HG03432 (cell line): ENCODE data around the gene TBC1D8.

Source experiments
- ATAC-seq: cut with Tn5 transposase; IDR thresholded peaks from one replicate; pipeline ENCODE4 v1.9.1; 2021; ENCODE audit warnings: mild to moderate bottlenecking, moderate library complexity; ENCODE audit not compliant: unreplicated experiment

Gene TBC1D8

DNA sequence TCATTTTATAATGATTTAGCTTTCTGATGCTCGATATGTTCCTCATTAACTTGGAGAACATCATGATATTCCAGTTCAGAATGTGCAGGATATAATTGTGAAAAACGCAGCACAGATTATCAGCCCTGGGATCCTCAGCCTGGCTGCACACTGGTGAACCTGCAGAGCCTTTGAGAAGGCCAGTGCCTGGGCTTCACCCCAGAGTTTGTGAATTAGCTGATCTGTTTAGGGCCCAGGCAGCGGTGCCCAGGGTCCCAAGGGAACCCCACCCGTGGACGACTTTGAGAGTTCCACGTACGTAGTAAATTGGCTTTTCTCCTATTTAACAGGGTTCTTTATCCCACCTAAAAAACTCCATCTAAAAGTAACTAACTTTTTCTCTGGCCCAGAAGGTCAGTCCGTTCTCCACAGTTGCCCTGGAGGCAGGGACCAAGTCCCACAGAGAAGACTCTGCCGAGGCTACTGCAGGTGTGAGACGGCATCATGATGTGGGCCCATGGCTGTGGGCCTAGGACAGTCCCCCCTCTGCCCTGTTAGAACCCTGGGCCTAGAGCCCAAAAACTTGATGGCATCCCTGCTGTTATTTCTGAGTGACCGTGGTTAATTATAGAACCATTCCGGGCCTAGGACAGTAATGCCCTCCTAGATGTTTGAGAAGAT is 188.7 kb downstream of the TBC1D8 start:
- ATAC-seq: no peak

DNA sequence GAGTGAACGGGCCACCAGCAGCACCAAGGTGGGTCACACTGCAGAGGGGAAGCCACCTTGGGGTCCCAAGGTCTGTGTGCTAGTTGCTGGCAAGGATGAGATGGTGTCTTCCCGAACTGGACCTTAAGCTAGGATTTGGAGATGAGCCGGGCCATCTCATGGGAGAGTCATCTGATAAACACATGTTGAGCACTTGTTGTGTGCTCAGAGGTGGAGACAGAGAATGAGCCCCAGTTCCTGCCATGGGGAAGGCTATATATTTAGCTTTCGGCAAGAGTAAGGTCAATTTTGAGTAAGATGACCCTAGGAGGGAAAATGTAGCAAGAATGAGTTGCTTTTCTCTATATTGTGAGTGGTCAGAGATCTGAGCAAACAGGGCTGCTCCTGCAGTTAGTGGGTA is 190.5 kb downstream of the TBC1D8 start:
- no peak for ATAC-seq

DNA sequence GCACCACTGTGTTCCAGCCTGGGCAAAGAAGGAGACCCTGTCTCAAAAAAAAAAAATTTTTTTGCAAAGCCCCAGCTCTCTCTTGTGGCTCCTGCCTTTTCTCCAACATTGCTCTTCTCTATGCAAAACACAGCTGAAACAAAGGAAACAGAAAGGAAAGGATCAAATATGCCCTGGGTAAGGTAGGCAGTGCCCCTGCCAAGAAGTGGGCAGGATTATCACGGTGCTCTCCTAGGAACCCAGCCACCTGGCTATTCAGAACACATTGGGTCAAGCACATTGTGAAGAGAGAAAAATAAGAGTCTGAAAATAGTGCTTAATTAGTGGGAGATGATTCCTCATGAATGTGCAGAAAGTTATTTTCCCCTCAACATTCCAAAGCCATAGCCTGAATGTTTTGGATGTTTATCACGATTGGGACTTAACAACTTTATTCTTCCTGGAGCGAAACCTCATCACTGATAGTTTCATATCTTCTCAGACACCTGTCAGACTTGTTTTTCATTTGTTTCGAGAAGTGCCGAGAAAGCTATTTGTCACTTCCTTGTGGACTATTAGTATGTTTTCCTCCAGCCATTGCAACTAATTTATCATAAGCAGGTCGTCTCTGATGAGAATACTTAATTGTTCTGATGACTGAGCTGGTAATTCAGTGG is 191.8 kb downstream of the TBC1D8 start:
- ATAC-seq: no peak

DNA sequence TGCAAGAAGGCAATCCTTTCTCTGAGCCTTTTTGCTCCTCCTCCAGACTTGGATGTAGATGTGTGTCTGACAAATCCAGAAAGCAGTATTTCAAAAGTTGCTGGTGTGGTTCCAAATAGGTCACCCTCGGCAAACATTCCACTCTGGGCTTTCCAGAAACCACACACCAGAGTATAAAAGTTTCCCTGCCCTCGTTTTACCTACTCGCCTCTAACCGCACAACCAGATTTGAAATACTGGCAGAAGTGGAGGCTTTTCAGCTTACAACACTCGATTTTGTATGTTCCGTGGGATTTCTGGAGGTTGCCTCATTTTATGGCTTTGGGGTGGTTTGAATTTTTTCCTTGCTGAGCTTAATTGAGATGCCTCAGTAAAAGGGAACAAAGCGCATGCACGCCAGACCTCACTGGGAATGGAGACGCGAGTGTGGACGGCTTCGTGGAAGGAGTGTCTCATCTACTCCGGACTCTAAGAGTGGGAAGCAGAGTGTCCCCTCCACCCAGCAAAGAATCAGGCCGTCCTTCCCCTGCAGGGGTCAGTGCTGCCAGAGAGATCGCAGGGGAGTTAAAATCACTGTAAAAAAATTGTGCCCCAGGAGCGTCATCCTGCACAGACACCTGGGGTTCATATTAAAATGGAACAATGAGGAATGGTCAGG is 193.1 kb downstream of the TBC1D8 start:
- ATAC-seq: no peak
